ENCODE data around the gene UNC5B.
"Not testable (repeated sequence)": the region's sequence is repeated elsewhere in the genome, so short reads cannot be mapped to it uniquely, and the experiment has no call there.

UNC5B gene

DNA sequence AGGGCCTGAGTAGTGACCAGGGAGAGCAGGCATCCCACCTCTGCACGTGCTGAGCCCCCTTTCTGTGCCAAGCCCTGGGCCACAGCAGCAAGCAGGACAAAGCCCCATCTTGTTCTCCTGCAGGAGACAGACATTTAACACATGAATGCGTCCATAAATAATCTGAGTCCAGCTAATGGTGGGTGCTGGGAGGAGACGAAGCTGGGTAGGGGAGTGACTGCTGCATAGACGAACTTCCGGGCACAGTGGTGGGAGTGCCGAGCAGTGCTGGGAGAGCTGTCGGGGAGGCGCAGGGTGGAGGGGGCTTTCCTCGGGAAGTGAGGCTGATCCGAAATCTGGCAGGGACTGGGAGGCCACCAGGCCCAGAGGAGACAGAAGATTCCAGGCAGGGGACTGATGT, 71.5 kb downstream of the UNC5B start:
- DNase-seq (ENCODE audit: low spot score): no peak

DNA sequence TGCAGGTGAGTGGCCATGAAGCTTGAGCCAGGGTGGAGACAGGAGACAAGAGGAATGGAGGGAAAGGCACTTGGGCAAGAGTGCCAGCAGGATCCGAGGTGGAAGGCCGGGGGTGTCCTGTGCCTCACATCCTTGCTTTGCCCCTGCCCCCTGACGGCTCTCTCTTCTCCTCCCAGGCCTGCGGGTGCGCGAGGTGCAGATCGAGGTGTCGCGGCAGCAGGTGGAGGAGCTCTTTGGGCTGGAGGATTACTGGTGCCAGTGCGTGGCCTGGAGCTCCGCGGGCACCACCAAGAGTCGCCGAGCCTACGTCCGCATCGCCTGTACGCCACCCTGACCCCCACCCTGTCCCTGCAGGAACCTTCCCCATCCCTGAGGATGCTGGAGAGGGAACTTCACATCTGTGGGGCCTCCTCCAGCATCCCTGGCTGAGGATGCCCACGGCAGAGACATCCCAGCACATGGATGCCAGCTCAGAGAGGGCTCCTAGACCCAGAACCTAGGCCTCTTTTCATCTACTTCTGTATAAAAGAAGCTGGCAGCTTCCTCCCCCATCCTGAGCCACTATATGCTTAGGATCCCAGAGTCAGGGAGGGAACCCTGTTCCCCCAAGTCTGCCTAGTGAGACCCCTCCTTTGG, 72.3 kb downstream of the UNC5B start:
- DNase-seq (ENCODE audit: low spot score): no peak

- peak; percentile 74 for DNase-seq (ENCODE audit: low spot score)
These were observed 72.8 kb downstream of the UNC5B start for GRCh38 chr10:71285180-71285545.

DNA sequence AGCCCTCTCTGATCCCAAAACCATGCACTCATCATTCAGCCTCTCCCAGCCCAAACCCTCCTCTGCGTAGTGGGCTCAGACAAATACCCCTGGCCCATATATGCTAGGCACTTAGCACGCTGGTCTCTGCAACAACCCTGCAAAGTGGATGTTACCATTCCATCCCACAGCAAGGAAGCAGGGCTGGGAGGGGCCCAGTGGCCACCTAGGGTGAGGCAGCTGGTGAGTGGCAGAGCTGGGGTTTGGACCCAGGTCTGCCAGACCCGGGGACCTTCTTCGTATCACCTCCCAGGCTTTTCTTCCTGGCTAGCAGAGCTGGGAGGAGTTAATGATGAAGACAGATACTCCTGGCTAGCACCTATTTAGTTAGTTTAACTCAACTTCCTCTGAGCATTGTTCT, 73.6 kb downstream of the UNC5B start:
- DNase-seq (ENCODE audit: low spot score): no peak

GRCh38 chr10:71286521-71287294, 74.3 kb downstream of the UNC5B start:
- DNase-seq (ENCODE audit: low spot score): no peak

GRCh38 chr10:71287456-71287855, 75.1 kb downstream of the UNC5B start:
- no peak for DNase-seq (ENCODE audit: low spot score)

DNA sequence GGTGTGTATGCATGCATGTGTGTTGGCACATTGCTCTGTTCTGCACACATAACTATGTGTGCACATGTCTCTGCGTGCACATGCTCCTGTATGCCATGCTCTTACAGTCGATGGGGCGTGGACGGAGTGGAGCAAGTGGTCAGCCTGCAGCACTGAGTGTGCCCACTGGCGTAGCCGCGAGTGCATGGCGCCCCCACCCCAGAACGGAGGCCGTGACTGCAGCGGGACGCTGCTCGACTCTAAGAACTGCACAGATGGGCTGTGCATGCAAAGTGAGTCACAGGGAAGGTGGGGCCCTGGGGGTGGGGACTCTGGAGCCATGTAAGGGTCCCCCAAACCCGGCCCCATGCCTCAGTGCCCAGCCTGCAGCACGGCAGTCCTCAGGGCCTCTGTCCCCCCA, 76.1 kb downstream of the UNC5B start:
- no peak for DNase-seq (ENCODE audit: low spot score)

DNA sequence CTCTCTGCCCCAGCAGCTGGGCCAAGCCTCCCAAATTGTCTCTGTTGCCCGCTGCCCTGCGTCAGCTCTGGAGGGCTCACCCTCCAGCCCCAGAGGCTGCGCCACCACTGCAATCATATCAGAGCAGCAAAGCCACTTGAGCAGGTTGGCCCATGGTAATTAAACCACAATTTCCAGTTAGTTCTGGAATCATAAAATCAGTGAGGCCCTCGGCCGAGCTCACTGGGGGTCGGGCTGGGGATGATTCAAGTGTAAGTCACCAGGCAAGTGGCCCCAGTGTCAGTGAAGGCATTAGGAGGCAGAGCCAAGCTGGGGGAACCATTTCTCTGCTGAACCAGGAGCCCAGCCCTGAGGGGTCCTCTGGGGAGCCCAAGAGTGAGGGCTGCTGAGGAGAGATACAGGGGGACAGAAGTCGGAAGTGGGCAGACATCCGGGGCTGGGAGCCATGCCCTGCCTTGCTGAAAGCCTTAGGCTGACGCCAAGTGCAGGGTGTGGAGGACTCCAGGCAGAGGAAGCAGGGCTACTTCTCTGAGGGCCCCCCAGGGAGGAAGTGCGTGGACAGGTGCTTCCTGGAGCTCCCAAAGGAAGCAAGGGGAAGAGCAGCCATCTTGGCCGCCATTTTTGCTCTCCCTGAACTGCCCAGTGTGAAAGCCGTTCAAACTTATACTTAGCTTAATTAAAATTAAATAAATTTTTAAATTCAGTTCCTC, 77.2 kb downstream of the UNC5B start:
- no peak for DNase-seq (ENCODE audit: low spot score)

GRCh38 chr10:71290331-71290730, 78.0 kb downstream of the UNC5B start:
- DNase-seq (ENCODE audit: low spot score): no peak

DNA sequence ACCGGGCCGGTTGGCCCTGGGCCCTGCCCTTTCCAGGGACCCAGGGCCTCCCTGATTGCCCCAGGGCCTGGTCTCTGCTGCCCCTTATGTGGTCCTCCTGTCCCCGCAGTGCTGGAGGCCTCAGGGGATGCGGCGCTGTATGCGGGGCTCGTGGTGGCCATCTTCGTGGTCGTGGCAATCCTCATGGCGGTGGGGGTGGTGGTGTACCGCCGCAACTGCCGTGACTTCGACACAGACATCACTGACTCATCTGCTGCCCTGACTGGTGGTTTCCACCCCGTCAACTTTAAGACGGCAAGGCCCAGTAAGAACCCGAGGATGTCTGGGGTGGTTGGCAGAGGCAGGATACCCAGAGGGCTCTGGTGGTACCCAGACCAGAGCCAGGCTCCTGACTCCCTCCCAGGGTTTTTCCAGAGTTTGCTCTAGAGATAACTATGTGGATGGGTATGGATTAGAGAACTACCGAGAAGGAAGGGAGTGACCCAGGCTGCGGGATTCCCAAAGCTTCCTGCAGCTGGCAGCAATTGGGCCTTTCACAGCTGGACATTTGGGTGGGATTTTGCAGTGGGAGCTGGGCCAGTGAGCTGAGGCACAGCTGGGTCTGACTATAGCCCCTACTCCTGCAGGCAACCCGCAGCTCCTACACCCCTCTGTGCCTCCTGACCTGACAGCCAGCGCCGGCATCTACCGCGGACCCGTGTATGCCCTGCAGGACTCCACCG, 78.6 kb downstream of the UNC5B start:
- DNase-seq (ENCODE audit: low spot score): no peak

DNA sequence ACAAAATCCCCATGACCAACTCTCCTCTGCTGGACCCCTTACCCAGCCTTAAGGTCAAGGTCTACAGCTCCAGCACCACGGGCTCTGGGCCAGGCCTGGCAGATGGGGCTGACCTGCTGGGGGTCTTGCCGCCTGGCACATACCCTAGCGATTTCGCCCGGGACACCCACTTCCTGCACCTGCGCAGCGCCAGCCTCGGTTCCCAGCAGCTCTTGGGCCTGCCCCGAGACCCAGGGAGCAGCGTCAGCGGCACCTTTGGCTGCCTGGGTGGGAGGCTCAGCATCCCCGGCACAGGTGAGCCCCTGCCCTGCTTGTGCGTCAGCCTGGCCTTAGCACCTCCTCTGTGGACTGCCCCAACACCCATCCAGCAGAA, 79.1 kb downstream of the UNC5B start:
- no peak for DNase-seq (ENCODE audit: low spot score)

DNA sequence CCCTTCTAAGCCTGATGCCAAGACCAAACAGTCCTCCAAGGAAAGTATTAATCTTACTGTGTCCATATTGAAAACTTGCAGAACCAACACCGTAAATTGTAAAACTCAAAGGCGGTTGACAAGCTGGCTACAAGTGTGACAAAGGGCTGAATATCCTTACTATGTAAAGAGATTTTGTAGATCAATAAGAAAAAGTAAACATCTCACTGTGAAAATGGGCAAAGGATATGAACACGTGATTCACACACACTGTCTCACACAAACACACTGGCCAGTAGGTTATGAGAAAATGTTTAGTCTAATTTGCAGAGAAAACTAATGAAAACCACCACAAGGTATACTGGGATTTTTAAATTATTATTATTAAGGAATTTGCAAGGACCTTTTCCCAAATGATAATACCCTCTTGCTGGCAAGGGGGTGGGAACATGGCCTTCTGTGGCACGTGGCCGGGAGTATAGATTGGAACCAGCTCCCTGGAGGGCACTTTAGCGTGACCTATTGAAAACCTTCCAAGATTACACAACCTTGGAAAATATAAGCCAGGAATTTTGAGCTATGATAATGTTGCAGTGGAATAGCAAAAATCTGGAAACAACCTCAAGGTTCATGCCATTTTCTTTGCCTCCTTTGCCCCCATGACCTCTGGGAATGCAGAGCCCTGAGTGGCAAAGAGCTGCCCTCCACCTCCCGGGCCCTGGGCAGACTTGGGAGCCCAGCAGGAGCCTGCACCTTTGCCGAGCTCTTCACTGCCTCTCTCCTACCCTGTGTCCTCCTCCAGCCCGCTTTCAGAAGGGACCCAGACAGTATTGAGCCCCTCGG, 80.5 kb downstream of the UNC5B start:
- DNase-seq (ENCODE audit: low spot score): no peak

DNA sequence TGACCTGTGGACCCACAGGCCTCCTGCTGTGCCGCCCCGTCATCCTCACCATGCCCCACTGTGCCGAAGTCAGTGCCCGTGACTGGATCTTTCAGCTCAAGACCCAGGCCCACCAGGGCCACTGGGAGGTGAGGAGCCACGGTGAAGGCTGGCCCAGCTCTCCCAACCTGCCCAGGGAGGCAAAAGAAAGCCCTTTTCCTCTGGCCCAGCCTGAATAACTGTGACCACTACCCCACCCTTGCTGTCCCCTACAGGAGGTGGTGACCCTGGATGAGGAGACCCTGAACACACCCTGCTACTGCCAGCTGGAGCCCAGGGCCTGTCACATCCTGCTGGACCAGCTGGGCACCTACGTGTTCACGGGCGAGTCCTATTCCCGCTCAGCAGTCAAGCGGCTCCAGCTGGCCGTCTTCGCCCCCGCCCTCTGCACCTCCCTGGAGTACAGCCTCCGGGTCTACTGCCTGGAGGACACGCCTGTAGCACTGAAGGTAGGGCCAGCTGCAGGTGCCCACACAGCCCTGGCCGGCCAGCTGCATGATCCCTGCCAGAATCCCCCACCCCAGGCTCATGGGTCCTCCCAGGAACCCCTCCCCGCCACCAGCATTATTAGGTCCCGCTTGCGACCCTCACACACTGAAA, 81.2 kb downstream of the UNC5B start:
- DNase-seq (ENCODE audit: low spot score): no peak

GRCh38 chr10:71294091-71294561, 81.8 kb downstream of the UNC5B start:
- no peak for DNase-seq (ENCODE audit: low spot score)

DNA sequence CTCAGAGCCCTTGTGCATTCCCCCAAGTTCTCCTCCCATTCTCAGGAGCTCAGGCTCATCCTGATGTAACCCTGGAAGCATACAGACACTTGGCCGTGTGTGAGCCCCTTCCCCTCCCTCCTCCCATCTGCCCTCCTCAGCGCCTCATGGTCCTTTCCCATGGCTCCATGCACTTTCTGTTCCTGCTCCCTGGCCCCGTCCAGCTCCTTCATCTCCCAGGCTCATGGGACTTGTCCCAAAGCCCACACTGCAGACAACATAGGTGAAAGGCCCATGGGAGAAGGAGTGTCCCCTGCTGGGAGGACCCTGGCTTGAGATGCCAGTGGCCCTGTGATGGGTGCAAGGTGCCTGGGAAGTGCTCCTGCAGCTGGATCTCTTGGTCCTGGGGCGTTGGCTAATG, 82.5 kb downstream of the UNC5B start:
- no peak for DNase-seq (ENCODE audit: low spot score)

GRCh38 chr10:71295641-71296040, 83.3 kb downstream of the UNC5B start:
- DNase-seq (ENCODE audit: low spot score): no peak

- no peak for DNase-seq (ENCODE audit: low spot score)
These were observed 83.7 kb downstream of the UNC5B start for GRCh38 chr10:71296086-71296485.

GRCh38 chr10:71296811-71297210, 84.4 kb downstream of the UNC5B start:
- not testable (repeated sequence) for DNase-seq (ENCODE audit: low spot score)

DNA sequence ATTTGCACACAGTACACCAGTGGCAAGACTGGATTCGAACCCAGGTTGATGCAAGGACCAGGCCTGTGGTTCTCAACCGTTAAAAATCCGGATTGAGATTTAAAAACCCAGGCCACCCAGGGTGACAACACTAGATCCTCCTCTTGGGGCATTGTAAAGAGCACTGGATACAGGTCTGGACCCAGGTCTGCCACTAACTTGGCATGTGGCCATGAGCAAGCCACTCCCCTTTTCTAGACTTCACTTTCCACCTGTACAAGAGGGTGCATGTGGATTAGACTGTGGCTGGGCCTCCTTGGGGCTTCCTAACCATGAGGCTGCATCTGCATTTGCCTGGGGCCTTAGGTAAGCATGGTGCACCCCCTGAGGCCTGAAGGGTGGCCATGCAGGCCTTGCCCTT, 85.0 kb downstream of the UNC5B start:
- no peak for DNase-seq (ENCODE audit: low spot score)

DNA sequence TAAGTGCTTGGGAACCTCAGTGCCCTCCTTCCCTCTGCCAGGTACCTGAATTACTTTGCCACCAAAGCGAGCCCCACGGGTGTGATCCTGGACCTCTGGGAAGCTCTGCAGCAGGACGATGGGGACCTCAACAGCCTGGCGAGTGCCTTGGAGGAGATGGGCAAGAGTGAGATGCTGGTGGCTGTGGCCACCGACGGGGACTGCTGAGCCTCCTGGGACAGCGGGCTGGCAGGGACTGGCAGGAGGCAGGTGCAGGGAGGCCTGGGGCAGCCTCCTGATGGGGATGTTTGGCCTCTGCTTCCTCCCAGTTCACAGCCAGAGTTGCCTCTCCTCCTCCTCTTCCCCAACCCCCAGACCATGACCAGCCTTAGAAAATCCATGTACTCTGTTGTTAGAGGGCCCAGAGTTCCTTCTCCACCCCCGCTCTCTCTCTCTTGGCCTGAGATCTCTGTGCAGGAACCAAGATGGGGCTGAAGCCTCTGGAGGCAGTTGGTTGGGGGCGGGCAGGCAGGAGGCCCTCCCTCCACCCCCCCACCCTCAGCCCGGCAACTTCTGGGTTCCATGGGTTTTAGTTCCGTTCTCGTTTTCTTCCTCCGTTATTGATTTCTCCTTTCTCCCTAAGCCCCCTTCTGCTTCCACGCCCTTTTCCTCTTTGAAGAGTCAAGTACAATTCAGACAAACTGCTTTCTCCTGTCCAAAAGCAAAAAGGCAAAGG, 86.9 kb downstream of the UNC5B start:
- DNase-seq (ENCODE audit: low spot score): no peak

Data from D341Med (cell line).